AG04449 (cell line): Measurements from ENCODE around the gene PCDHB11.
"Not testable (repeated sequence)": the region's sequence is repeated elsewhere in the genome, so short reads cannot be mapped to it uniquely, and the experiment has no call there.

ENCODE experiments used
- CTCF ChIA-PET: fragments of 350-600 bp; formaldehyde crosslinking; extraction: SDS; loops from one replicate; lab custom pipeline; 2021; ENCODE audit warnings: antibody characterized with exemption; lab: Yijun Ruan, JAX
- POLR2A ChIA-PET: fragments of 400-600, 350-600 bp; formaldehyde crosslinking; extraction: SDS; loops from one replicate; lab custom pipeline; 2020; ENCODE audit warnings: antibody characterized with exemption, inconsistent platforms; lab: Yijun Ruan, JAX
- DNase-seq: peaks from one replicate; pipeline ENCODE4 v3.0.0-alpha.2; 2010; ENCODE audit warnings: low read depth, low spot score
- H3K4me3 ChIP-seq: 2 replicates; pipeline ENCODE4 v1.5.1; 2011; ENCODE audit warnings: low read depth, mild to moderate bottlenecking, control low read depth, low read length
- CTCF ChIP-seq: IDR thresholded peaks from one replicate; pipeline ENCODE4 v1.5.1; 2011; ENCODE audit warnings: mild to moderate bottlenecking, moderate library complexity, low read length, control low read depth, inconsistent platforms; ENCODE audit not compliant: insufficient read depth; ENCODE audit errors: missing control alignments

Gene PCDHB11

GRCh38 chr5:141155540-141156374, 43.7 kb upstream of the PCDHB11 start:
- ChIA-PET CTCF (no interaction called here), POLR2A (no interaction called here)
- H3K4me3 ChIP-seq = no peak overlapping the region
- no peak for TF ChIP-seq CTCF
- no peak for DNase-seq

- POLR2A ChIA-PET, CTCF ChIA-PET, H3K4me3 ChIP-seq, DNase-seq: not testable (repeated sequence)
These were observed 42.1 kb upstream of the PCDHB11 start for GRCh38 chr5:141157356-141157755.

- DNase-seq, POLR2A ChIA-PET, H3K4me3 ChIP-seq: not testable (repeated sequence)
- CTCF ChIA-PET = interaction anchor here (0.9 kb wide), 1 partner anchor 22 kb away, joined by 3 read pairs; no protein-coding TSS in a partner anchor
These were observed 41.5 kb upstream of the PCDHB11 start for GRCh38 chr5:141157901-141158300.

GRCh38 chr5:141172381-141173204, 26.8 kb upstream of the PCDHB11 start, which contains the start of gene PCDHB7:
PCDHB7 (plus strand) TSS chr5:141172644; CDS start chr5:141172836, 192 bp downstream.
- peak; percentile 20 for TF ChIP-seq CTCF
- CTCF ChIA-PET = interaction anchor here (1.0 to 2.2 kb wide), 4 partner anchors 10 to 391 kb away, joined by 4 to 11 read pairs (median 6); partner anchors contain the start of genes PCDHB16 and PCDHB6
- POLR2A ChIA-PET = no interaction called here
- DNase-seq = no peak
- H3K4me3 ChIP-seq = peak within 1 kb of the TSS; percentile 13; the same call in 1 of the 2 replicates

- CTCF ChIA-PET, H3K4me3 ChIP-seq, POLR2A ChIA-PET, DNase-seq: not testable (repeated sequence)
These were observed 24.9 kb upstream of the PCDHB11 start for GRCh38 chr5:141174291-141175104.

- no peak for TF ChIP-seq CTCF
- ChIA-PET CTCF (no interaction called here), POLR2A (no interaction called here)
- no peak for DNase-seq
- no peak overlapping the region for H3K4me3 ChIP-seq
These were observed 23.5 kb upstream of the PCDHB11 start for GRCh38 chr5:141175933-141176332.

GRCh38 chr5:141177577-141178191, 21.7 kb upstream of the PCDHB11 start, which contains the start of gene PCDHB8:
PCDHB8 (plus strand) TSS chr5:141177790; CDS start chr5:141178035, 245 bp downstream.
- DNase-seq, POLR2A ChIA-PET, H3K4me3 ChIP-seq: not testable (repeated sequence)
- CTCF ChIA-PET = interaction anchor here (0.8 to 1.7 kb wide), 3 partner anchors 22 to 386 kb away, joined by 3 to 10 read pairs (median 3); partner anchors contain the start of genes PCDHB11 and PCDHB12

GRCh38 chr5:141179371-141179770, 20.1 kb upstream of the PCDHB11 start:
- POLR2A ChIA-PET, CTCF ChIA-PET, DNase-seq: not testable (repeated sequence)

GRCh38 chr5:141179876-141180275, 19.6 kb upstream of the PCDHB11 start:
- DNase-seq, CTCF ChIA-PET, POLR2A ChIA-PET, H3K4me3 ChIP-seq: not testable (repeated sequence)

More at GRCh38 chr5:141179371-141179770, 20.1 kb upstream of the PCDHB11 start:
- not testable (repeated sequence) for H3K4me3 ChIP-seq
